ENCODE measurements around the gene APOBEC3H.

The APOBEC3H gene

GRCh38 chr22:39125622-39126021 is 28.6 kb downstream of the APOBEC3H start:
- Histone ChIP-seq H3K79me2 (ENCODE audit: insufficient read depth, low read length) (no peaks in the 10 kb centered on the region), H4K20me1 (ENCODE audit: low read depth, low read length) (no peaks in the 10 kb centered on the region), H3F3A (ENCODE audit: insufficient read depth) (no peaks in the 10 kb centered on the region), H3K36me3 (ENCODE audit: low read length) (no peaks in the 10 kb centered on the region), H3K4me2 (ENCODE audit: low read depth, low read length, poor library complexity, severe bottlenecking) (no peak overlapping the region), H2AFZ (ENCODE audit: low read depth, low read length, severe bottlenecking) (no peak overlapping the region), H3K9me2 (replicated peaks; ENCODE audit: insufficient read depth, low read length) (no peaks in the 10 kb centered on the region), H3K4me3 (ENCODE audit: insufficient read depth, low read length, poor library complexity, severe bottlenecking) (no peak overlapping the region), H3K27me3 (ENCODE audit: low read length) (no peaks in the 10 kb centered on the region), H3K27ac (ENCODE audit: low read depth, low read length) (no peak overlapping the region), H3K9ac (ENCODE audit: low read length) (no peak overlapping the region), H3K9me3 (ENCODE audit: insufficient read depth, low read length) (no peaks in the 10 kb centered on the region)
- TF ChIP-seq CTCF (IDR thresholded peaks at IDR 0.05; ENCODE audit: insufficient read depth, low read length, poor library complexity, severe bottlenecking) = no peak

- Histone ChIP-seq H3K4me3 (ENCODE audit: insufficient read depth, low read length, poor library complexity, severe bottlenecking) (no peak overlapping the region), H2AFZ (ENCODE audit: low read depth, low read length, severe bottlenecking) (no peak overlapping the region), H3F3A (ENCODE audit: insufficient read depth) (no peaks in the 10 kb centered on the region), H3K79me2 (ENCODE audit: insufficient read depth, low read length) (no peaks in the 10 kb centered on the region), H3K4me2 (ENCODE audit: low read depth, low read length, poor library complexity, severe bottlenecking) (no peak overlapping the region), H3K27me3 (ENCODE audit: low read length) (no peaks in the 10 kb centered on the region), H3K9me2 (replicated peaks; ENCODE audit: insufficient read depth, low read length) (no peaks in the 10 kb centered on the region), H3K27ac (ENCODE audit: low read depth, low read length) (no peak overlapping the region), H4K20me1 (ENCODE audit: low read depth, low read length) (no peaks in the 10 kb centered on the region), H3K36me3 (ENCODE audit: low read length) (no peaks in the 10 kb centered on the region), H3K9me3 (ENCODE audit: insufficient read depth, low read length) (no peaks in the 10 kb centered on the region), H3K9ac (ENCODE audit: low read length) (no peak overlapping the region)
- TF ChIP-seq EZH2phosphoT487 (conservative IDR thresholded peaks at IDR 0.05; ENCODE audit: low read length) = no peak
- TF ChIP-seq CTCF (IDR thresholded peaks at IDR 0.05; ENCODE audit: insufficient read depth, low read length, poor library complexity, severe bottlenecking) = no peak
Observed at GRCh38 chr22:39128508-39128907, 31.5 kb downstream of the APOBEC3H start.

GRCh38 chr22:39129081-39129480 is 32.0 kb downstream of the APOBEC3H start:
- Histone ChIP-seq H3K9me3 (ENCODE audit: insufficient read depth, low read length) (no peaks in the 10 kb centered on the region), H3K36me3 (ENCODE audit: low read length) (no peaks in the 10 kb centered on the region), H3K4me3 (ENCODE audit: insufficient read depth, low read length, poor library complexity, severe bottlenecking) (no peak overlapping the region), H4K20me1 (ENCODE audit: low read depth, low read length) (no peaks in the 10 kb centered on the region), H2AFZ (ENCODE audit: low read depth, low read length, severe bottlenecking) (no peak overlapping the region), H3K79me2 (ENCODE audit: insufficient read depth, low read length) (no peaks in the 10 kb centered on the region), H3K9me2 (replicated peaks; ENCODE audit: insufficient read depth, low read length) (no peaks in the 10 kb centered on the region), H3K27me3 (ENCODE audit: low read length) (no peaks in the 10 kb centered on the region), H3F3A (ENCODE audit: insufficient read depth) (no peaks in the 10 kb centered on the region), H3K4me2 (ENCODE audit: low read depth, low read length, poor library complexity, severe bottlenecking) (no peak overlapping the region), H3K27ac (ENCODE audit: low read depth, low read length) (no peak overlapping the region), H3K9ac (ENCODE audit: low read length) (no peak overlapping the region)
- TF ChIP-seq CTCF (IDR thresholded peaks at IDR 0.05; ENCODE audit: insufficient read depth, low read length, poor library complexity, severe bottlenecking) (no peak), EZH2phosphoT487 (conservative IDR thresholded peaks at IDR 0.05; ENCODE audit: low read length) (no peak)

- Histone ChIP-seq H3K9me3 (ENCODE audit: insufficient read depth, low read length) (no peaks in the 10 kb centered on the region), H3K9me2 (replicated peaks; ENCODE audit: insufficient read depth, low read length) (no peaks in the 10 kb centered on the region), H3K79me2 (ENCODE audit: insufficient read depth, low read length) (no peaks in the 10 kb centered on the region), H3K36me3 (ENCODE audit: low read length) (no peaks in the 10 kb centered on the region), H4K20me1 (ENCODE audit: low read depth, low read length) (no peaks in the 10 kb centered on the region), H3K27me3 (ENCODE audit: low read length) (no peaks in the 10 kb centered on the region), H3F3A (ENCODE audit: insufficient read depth) (no peaks in the 10 kb centered on the region), H3K4me2 (ENCODE audit: low read depth, low read length, poor library complexity, severe bottlenecking) (no peak overlapping the region), H3K27ac (ENCODE audit: low read depth, low read length) (no peak overlapping the region), H2AFZ (ENCODE audit: low read depth, low read length, severe bottlenecking) (no peak overlapping the region), H3K9ac (ENCODE audit: low read length) (no peak overlapping the region), H3K4me3 (ENCODE audit: insufficient read depth, low read length, poor library complexity, severe bottlenecking) (no peak overlapping the region)
- TF ChIP-seq CTCF (IDR thresholded peaks at IDR 0.05; ENCODE audit: insufficient read depth, low read length, poor library complexity, severe bottlenecking) (no peak), EZH2phosphoT487 (conservative IDR thresholded peaks at IDR 0.05; ENCODE audit: low read length) (no peak)
Observed at GRCh38 chr22:39129746-39130145, 32.7 kb downstream of the APOBEC3H start.

All from SU-DHL-6 (cell line).